Measurements from ENCODE around the gene CNIH2.
"Not testable (repeated sequence)": the region's sequence is repeated elsewhere in the genome, so short reads cannot be mapped to it uniquely, and the experiment has no call there.

The CNIH2 gene

GRCh38 chr11:66315921-66316811 is 38.2 kb downstream of the CNIH2 start:
- no peak for DNase-seq (ENCODE audit: low read depth)

DNA sequence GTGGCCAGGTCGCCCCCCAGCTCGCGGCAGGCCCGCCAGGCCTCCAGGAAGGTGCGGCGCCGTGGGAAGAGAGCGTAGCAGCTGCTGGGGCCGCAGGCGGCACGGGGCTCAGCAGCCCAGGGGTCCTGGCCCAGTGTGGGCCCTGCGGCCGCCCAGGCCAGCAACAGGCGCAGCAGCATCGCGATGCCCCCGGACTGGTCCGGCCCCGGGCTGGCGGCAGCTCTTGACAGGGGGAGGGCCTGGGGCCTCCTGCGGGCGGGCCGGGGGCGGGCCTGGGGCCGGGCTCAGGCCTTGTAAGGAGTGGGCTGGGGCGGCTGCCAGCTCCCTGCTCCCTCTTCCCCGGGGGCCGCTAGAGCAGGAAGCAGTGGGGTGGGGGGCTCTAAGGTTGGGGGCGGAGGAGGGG is 38.9 kb downstream of the CNIH2 start, which contains the start of gene CD248:
TSS of gene CD248 (minus strand) at position 196 of the 403 bp plus-strand sequence. CDS start at position 179, 17 bp downstream.
- no peak for DNase-seq (ENCODE audit: low read depth)

DNA sequence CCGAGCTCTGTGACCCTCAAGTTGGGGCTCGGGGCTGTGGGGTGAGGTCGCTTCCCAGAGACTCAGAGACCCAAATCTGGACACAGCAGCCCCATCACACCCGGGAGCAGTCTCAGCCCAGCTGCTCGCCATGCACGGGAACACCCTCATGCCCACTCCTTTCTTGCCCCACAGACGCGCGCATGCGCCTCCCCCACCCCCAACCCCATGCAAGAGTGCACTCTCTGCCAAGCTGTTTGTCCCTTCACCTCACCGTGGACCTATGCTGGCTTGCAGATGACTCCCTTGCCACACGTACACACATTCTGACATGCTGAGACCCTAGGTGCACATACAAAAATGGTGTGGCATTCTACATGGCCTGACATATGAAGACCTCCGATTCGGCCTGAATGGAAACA is 39.3 kb downstream of the CNIH2 start:
- no peak for DNase-seq (ENCODE audit: low read depth)

- no peak for DNase-seq (ENCODE audit: low read depth)
These were observed 40.0 kb downstream of the CNIH2 start for GRCh38 chr11:66317723-66318599.

DNA sequence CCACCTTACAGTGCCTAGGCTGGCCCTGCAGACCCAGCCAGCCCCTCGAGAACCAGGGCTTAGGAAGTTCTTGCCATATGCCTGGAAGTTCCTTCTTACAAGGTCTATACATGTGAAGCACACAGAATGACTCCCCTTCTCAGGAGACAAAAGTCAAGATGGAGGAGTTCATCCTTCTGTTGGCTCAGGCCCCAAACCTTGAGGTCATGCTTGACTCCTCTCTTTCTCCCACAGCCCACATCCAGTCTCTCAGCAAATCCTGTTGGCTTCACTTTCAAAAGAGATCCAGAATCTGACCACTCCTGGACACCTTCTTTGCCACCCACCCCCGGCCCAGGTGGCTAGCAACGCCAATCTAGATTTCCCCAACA is 40.6 kb downstream of the CNIH2 start:
- DNase-seq (ENCODE audit: low read depth): no peak

DNA sequence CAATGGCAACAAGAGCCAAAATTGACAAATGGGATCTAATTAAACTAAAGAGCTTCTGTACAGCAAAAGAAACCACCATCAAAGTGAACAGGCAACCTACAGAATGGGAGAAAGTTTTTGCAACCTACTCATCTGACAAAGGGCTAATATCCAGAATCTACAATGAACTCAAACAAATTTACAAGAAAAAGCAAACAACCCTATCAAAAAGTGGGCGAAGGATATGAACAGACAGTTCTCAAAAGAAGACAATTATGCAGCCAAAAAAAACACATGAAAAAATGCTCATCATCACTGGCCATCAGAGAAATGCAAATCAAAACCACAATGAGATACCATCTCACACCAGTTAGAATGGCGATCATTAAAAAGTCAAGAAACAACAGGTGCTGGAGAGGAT is 42.3 kb downstream of the CNIH2 start:
- not testable (repeated sequence) for DNase-seq (ENCODE audit: low read depth)

- DNase-seq (ENCODE audit: low read depth): not testable (repeated sequence)
These were observed 42.8 kb downstream of the CNIH2 start for GRCh38 chr11:66320748-66321147.

- DNase-seq (ENCODE audit: low read depth): no peak
These were observed 43.6 kb downstream of the CNIH2 start for GRCh38 chr11:66321606-66322005.

DNA sequence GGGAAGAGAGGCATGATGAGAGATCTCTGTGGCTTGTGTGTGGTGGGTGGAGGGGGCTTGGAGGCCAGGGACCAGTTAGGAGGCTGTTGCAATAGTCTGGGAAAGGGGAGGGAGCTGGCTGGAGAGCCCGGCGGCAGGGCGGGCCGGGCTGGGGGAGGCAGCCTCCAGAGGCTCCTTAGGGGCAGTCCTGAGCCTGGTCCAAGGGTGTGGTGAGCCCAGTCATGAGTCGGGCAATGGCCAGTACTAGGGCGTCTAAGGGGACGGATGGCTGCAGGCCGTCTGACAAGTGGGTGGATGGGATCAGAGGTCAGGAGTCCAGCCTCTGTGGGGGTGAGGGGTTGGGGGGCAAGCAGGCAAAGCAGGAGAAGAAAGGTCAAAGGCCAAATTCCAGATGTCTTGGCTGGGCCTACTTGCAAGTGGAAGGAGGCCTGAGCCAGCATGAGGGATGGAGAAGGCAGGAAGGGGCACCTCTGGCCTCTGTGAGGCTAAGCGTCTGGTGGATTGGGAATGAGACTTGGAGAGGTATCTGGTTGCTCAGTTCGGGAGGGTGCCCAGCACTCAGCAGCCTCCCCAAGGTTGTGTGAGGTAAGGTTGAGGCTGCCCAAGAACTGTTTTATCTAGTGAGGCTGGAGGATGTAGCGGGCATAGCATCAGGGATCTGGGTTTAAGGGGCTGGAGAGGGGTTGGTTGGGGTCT is 44.9 kb downstream of the CNIH2 start:
- DNase-seq (ENCODE audit: low read depth): no peak

GRCh38 chr11:66323684-66324083 is 45.7 kb downstream of the CNIH2 start:
- no peak for DNase-seq (ENCODE audit: low read depth)

GRCh38 chr11:66324664-66325063 is 46.7 kb downstream of the CNIH2 start:
- DNase-seq (ENCODE audit: low read depth): no peak

GRCh38 chr11:66325263-66325671 is 47.3 kb downstream of the CNIH2 start:
- no peak for DNase-seq (ENCODE audit: low read depth)

DNA sequence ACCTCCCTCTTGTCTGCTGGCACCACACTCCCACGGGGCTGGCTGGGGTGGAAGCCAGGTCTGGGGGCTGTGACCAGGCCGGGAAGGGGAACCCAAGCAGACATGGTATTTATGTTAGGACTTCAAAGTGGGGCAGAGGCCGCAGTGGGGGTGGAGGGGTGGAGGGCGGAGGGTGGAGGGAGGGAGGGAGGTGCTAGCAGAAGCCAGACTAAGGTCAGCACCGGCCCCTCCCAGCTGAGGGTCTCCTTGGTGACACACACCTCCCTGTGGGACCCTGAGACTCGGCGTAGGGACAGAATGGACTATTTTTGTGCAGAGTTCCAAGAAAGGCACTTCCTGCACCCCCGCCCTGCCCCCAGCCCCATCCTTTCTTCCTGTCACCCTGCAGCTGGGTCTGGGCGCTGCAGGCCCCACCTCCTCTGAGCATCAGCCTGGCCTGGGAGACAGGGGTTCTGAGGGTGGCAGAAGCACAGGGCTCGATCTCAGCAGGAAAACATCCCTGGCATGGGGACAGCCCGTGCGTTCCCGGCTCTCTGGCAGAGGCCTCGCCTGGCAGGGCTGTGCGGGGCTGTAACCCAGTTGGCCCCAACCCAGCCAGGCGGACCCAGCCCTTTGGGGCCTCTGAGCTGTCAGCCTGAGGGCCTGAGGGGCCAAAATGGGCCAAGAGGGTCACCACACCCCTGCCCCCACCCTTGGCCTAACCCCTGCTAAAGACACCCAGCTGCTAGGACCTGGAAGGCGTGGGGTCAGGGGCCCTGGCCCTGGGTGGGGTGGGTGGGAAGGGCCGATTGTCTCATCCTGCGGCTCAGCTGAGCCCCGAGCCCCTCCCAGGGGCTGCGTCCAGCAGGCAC is 48.5 kb downstream of the CNIH2 start:
- DNase-seq (ENCODE audit: low read depth): no peak

- DNase-seq (ENCODE audit: low read depth): no peak
These were observed 49.4 kb downstream of the CNIH2 start for GRCh38 chr11:66327171-66328030.

DNA sequence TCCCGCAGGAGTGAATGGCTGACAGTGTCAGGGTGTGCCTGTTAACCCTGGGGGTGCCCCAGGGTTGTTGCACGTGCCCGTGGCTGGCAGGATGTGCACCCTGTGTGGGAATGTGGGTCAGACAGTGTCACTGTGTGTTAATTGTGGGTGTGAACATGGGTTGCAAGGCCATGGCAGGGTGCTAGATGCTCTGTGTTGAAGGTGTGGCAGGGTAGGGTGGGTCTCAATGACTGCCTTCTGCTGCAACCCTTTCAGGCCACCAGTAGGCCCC is 50.0 kb downstream of the CNIH2 start:
- no peak for DNase-seq (ENCODE audit: low read depth)

GRCh38 chr11:66328302-66329144 is 50.5 kb downstream of the CNIH2 start:
- peak; percentile 77 for DNase-seq (ENCODE audit: low read depth)

DNA sequence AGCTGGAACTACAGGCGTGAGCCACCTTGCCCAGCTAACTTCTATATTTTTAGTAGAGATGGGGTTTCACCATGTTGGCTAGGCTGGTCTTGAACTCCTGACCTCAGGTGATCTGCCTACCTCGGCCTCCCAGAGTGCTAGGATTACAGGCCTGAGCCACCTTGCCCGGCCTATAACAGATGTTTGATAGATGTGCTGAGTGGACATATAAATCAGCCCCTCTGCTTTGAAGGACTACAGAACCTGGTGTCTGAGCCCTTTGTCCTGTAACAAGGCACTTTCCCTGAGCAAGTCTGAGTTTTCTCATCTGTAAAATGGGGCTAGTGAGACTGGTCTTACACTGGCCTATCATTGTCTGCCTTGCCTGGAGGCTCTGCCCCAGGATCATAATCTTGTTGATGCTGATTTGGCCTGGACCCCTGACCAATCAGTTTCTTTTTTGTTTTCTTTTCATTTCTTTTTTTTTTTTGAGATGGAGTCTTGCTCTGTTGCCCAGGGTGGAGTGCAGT is 51.2 kb downstream of the CNIH2 start:
- no peak for DNase-seq (ENCODE audit: low read depth)

DNA sequence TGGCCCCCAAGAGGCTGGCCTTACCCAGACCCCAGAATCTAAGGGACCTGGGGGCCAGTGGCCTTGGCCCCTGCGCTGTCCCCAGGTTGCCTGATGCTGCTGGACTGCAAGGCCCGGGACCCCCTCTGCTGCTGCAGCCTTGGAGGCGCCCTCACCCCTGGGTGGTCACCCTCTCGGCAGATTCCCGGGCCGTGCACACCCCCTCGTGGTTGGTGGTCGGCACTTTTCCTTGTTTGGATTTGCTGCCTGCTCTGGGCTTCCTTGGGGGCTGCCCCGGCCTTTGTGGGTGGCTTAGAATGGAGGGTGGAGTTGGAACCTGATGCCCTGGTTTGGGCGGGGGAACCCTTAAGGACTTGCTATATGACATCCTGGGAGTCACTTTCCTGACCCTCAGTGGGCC is 53.0 kb downstream of the CNIH2 start:
- DNase-seq (ENCODE audit: low read depth): no peak

DNA sequence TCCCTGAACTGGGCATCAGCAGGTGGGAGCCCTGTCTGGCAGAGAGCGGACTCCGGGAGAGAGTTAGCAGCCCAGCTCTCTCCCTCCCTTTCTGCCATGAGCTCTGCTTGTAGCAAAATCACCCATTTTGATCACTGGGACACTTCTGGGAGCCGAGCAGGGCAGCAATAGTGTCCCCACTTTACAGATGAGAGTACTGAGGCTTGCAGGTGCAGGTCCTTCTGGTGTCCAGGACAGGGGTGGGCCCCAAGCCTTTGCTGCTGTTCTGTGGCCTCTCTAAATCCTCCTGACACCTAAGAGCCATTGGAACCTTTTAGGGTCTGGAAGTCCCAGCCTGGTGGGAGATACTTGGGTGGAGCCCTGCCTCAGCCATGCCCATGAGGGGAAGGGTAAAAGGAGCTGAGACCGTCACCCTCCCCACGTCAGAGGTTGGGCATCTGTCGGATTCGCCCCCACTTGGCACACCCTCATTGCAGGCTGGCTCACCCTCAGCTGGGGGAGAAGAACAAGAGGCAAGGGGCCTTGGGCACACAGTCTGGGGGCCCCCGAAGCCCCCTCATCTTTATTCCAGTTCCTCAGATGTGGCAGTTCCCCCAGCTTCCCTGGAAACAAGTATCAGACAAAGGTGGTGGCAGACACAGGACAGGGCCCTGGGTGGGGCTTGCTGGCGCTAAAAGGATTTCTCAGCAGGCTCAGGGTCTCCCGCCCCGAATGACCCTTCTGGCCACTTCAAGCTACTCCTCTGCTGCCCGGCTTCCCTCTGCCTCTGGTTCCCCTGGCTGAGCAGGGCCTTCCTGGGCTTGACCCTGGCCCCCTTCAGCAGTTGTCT is 53.8 kb downstream of the CNIH2 start:
- no peak for DNase-seq (ENCODE audit: low read depth)

All from CMK (cell line).